GM23338 (cell line): ENCODE data around the gene PLEKHG2. TPM values are rescaled to one million over a fixed set of nuclear protein-coding genes. Genes with fewer than 3 reads are reported as not detected.
A peak's percentile ranks its signal among the peaks of the same experiment; 100 is the strongest.

ENCODE experiments used
- ATAC-seq: fragments of 200-7000 bp; cut with Tn5 transposase; 3 replicates; pipeline ENCODE4 v1.9.1; 2020
- DNase-seq: peaks from one replicate; pipeline ENCODE4 v3.0.0-alpha.2; 2015; ENCODE audit warnings: low spot score
- H2AFZ ChIP-seq: fragments of 200-600 bp; sonication (generic); 2 replicates; pipeline ENCODE4 v1.8.0; 2016; ENCODE audit warnings: antibody characterized with exemption, mild to moderate bottlenecking, moderate library complexity
- H3F3A ChIP-seq: fragments of 200-600 bp; sonication (generic); replicated peaks from 2 replicates; pipeline ENCODE4 v1.8.0; 2017; ENCODE audit warnings: antibody characterized with exemption, mixed run types, low read depth
- H3K27ac ChIP-seq: fragments of 200-600 bp; sonication (generic); 2 replicates; pipeline ENCODE4 v1.6.1; 2016; ENCODE audit warnings: low read depth
- H3K27me3 ChIP-seq: fragments of 200-600 bp; sonication (generic); 2 replicates; pipeline ENCODE4 v1.8.0; 2016; ENCODE audit warnings: mild to moderate bottlenecking, mixed run types, moderate library complexity; ENCODE audit not compliant: insufficient read depth
- H3K36me3 ChIP-seq: fragments of 200-600 bp; sonication (generic); 2 replicates; pipeline ENCODE4 v1.8.0; 2016; ENCODE audit warnings: mild to moderate bottlenecking; ENCODE audit not compliant: insufficient read depth
- H3K4me1 ChIP-seq: fragments of 200-600 bp; sonication (generic); 2 replicates; pipeline ENCODE4 v1.8.0; 2016; ENCODE audit warnings: mild to moderate bottlenecking, moderate library complexity; ENCODE audit not compliant: insufficient read depth
- H3K4me2 ChIP-seq: fragments of 200-600 bp; sonication (generic); 2 replicates; pipeline ENCODE4 v1.7.1; 2017; ENCODE audit warnings: mixed run types
- H3K4me3 ChIP-seq: fragments of 200-600 bp; sonication (generic); 2 replicates; pipeline ENCODE4 v1.6.1; 2016; ENCODE audit warnings: mixed run types
- H3K79me2 ChIP-seq: fragments of 200-600 bp; sonication (generic); replicated peaks from 2 replicates; pipeline ENCODE4 v1.8.0; 2017; ENCODE audit warnings: mild to moderate bottlenecking; ENCODE audit not compliant: insufficient read depth
- H3K9me2 ChIP-seq: fragments of 200-600 bp; sonication (generic); 2 replicates; pipeline ENCODE4 v1.8.0; 2017; ENCODE audit not compliant: insufficient read depth
- H4K20me1 ChIP-seq: fragments of 200-600 bp; sonication (generic); replicated peaks from 2 replicates; pipeline ENCODE4 v1.8.0; 2017; ENCODE audit warnings: mild to moderate bottlenecking; ENCODE audit not compliant: insufficient read depth
- H3K27ac Mint-ChIP-seq: 2 replicates; pipeline ENCODE4 v1.8.0; 2020; ENCODE audit warnings: inconsistent platforms, mild to moderate bottlenecking, moderate library complexity, mixed read lengths
- H3K27me3 Mint-ChIP-seq: 3 replicates; pipeline ENCODE4 v1.8.0; 2022; ENCODE audit warnings: low read depth, mild to moderate bottlenecking, moderate library complexity, mixed read lengths, inconsistent platforms; ENCODE audit not compliant: insufficient read depth, poor library complexity
- H3K36me3 Mint-ChIP-seq: 3 replicates; pipeline ENCODE4 v1.8.0; 2021; ENCODE audit warnings: low read depth, mild to moderate bottlenecking, inconsistent platforms, moderate library complexity, mixed read lengths
- H3K4me1 Mint-ChIP-seq: 3 replicates; pipeline ENCODE4 v1.8.0; 2020; ENCODE audit warnings: mild to moderate bottlenecking, inconsistent platforms, mixed read lengths
- H3K4me3 Mint-ChIP-seq: 3 replicates; pipeline ENCODE4 v1.8.0; 2021; ENCODE audit warnings: moderate library complexity, mild to moderate bottlenecking, inconsistent platforms, mixed read lengths
- H3K9me3 Mint-ChIP-seq: 3 replicates; pipeline ENCODE4 v1.8.0; 2020; ENCODE audit warnings: moderate library complexity, mild to moderate bottlenecking, inconsistent platforms, mixed read lengths
- CREB1 ChIP-seq: fragments of 250-450 bp; sonication (Bioruptor Pico); IDR thresholded peaks from 2 replicates; pipeline ENCODE4 v1.5.0; 2020; ENCODE audit warnings: low read depth, mild to moderate bottlenecking, moderate library complexity
- EZH2phosphoT487 ChIP-seq: fragments of 200-600 bp; sonication (generic); IDR thresholded peaks from one replicate; pipeline ENCODE4 v1.8.1; 2018; ENCODE audit warnings: antibody characterized with exemption; ENCODE audit not compliant: unreplicated experiment
- JUNB ChIP-seq: IDR thresholded peaks from one replicate; pipeline ENCODE4 v1.6.1; 2016; ENCODE audit warnings: antibody characterized with exemption; ENCODE audit not compliant: unreplicated experiment
- POLR2AphosphoS5 ChIP-seq: IDR thresholded peaks from 2 replicates; pipeline ENCODE4 v1.6.1; 2016; ENCODE audit warnings: antibody characterized with exemption, low read depth
- ZNF114 ChIP-seq: fragments of 250-450 bp; sonication (Bioruptor Pico); IDR thresholded peaks from 2 replicates; pipeline ENCODE4 v1.5.0; 2020; ENCODE audit warnings: mild to moderate bottlenecking, moderate library complexity
- ZNF331 ChIP-seq: fragments of 250-450 bp; sonication (Bioruptor Pico); IDR thresholded peaks from 2 replicates; pipeline ENCODE4 v1.5.0; 2020; ENCODE audit warnings: low read depth, mild to moderate bottlenecking, moderate library complexity
- polyA plus RNA-seq: library from polyadenylated mRNA; unstranded; fragments of >200 nt; fragmentation: Nextera tagmentation; extraction: Ambion mirVana; gene quantifications from 2 replicates; pipeline ENCODE4 v1.2.1, GENCODE V29; 2016
- total RNA-seq: library from RNA; depleted of rRNA; stranded (reverse); fragments of >200 nt; shearing (Covaris generic); gene quantifications from 2 replicates; pipeline ENCODE4 v1.2.3, GENCODE V29; 2014
- TF ChIP-seq, protein P1 (sequence below): fragments of 250-450 bp; sonication (Bioruptor Pico); IDR thresholded peaks from 2 replicates; pipeline ENCODE4 v1.5.0; 2020; ENCODE audit warnings: mild to moderate bottlenecking, moderate library complexity

PLEKHG2 gene
- total and polyA plus RNA-seq, 2 experiments from 2014 or later, result 15.5 to 41.3 TPM

DNA sequence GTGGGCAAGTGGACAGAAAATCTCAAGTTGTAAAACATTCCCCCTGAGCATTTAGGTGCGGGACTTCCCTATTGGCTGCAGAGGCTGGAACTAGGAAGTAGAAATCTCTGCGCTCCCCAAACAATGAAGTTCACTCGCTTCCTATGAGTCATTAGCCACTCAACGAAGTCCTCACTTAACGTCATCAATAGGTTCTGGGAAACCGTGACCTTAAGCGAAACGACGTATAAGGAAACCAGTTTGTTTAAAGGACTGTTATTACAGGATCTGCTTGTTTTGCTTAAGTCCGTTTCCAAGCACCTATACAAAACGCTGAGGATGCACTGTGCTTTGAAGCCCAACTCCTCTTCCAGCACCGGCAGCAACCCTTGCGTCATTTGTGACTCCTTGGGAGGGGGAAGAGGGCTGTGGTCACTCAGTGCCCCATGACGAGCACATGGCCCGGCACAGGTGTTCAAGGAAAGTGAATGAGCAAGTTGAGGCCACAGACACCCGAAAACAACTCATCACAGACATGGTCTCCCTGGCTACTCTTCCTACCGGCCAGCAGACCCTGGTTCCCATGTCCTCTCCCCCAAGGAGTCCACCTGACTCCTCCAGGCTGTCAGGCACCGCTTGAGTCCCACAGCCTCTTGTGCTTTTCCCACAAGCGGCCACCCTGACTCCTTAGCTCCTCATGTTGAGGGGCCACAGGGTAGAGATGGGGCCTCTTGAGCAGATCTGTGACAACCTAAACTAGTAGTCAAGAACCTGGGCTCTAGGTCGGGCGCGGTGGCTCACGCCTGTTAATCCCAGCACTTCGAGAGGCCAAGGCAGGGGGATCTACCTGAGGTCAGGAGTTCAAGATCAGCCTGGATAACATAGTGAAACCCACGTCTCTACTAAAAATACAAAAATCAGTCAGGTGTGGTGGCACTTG is 18.5 kb downstream of the PLEKHG2 start:
- peaks cover 23% of the 10 kb centered on the region for H4K20me1 ChIP-seq
- H3K4me3 ChIP-seq, result no peak overlapping the region
- H3K36me3 ChIP-seq, result peaks cover 34% of the 10 kb centered on the region
- ATAC-seq (peak; percentile 2), DNase-seq (peak; percentile 74)
- H3K27ac ChIP-seq, result peak overlapping the region; percentile 100
- H3K9me2 ChIP-seq, result no peaks in the 10 kb centered on the region
- Mint-ChIP-seq H3K4me1 (peaks cover 46% of the 10 kb centered on the region), H3K36me3 (peaks cover 58% of the 10 kb centered on the region), H3K9me3 (peaks cover 3% of the 10 kb centered on the region; the same call in 2 of the 3 replicates), H3K27ac (peak overlapping the region; percentile 88), H3K4me3 (no peak overlapping the region; the same call in 2 of the 3 replicates), H3K27me3 (peaks cover 45% of the 10 kb centered on the region)
- peaks cover 27% of the 10 kb centered on the region for H3K79me2 ChIP-seq
- H2AFZ ChIP-seq, result no peak overlapping the region
- H3K4me2 ChIP-seq, result peak overlapping the region; percentile 39; the same call in 1 of the 2 replicates
- H3K27me3 ChIP-seq, result no peaks in the 10 kb centered on the region
- H3K4me1 ChIP-seq, result peaks cover 36% of the 10 kb centered on the region
- TF ChIP-seq JUNB (no peak), POLR2AphosphoS5 (peak; percentile 55; the same call in 1 of the 2 replicates)
- peaks cover 59% of the 10 kb centered on the region for H3F3A ChIP-seq

DNA sequence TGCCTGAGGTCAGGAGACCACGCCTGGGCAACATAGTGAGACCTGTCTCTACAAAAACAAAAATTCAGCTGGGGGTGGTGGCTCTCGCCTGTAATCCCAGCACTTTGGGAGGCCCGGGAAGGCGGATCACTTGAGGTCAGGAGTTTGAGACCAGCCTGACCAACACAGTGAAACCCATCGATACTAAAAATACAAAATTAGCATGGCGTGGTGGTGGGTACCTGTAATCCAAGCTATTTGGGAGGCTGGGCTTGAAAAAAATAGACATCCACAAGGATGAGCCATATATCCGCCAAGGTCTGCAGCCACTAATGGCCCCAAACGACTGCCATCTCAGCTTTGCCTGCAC is 20.2 kb downstream of the PLEKHG2 start:
- H3K79me2 ChIP-seq, result peaks cover 27% of the 10 kb centered on the region
- Mint-ChIP-seq H3K9me3 (peaks cover 6% of the 10 kb centered on the region), H3K27ac (no peak overlapping the region), H3K4me1 (peaks cover 49% of the 10 kb centered on the region), H3K4me3 (peak overlapping the region; percentile 100; the same call in 2 of the 3 replicates), H3K36me3 (peaks cover 56% of the 10 kb centered on the region), H3K27me3 (peaks cover 62% of the 10 kb centered on the region)
- TF ChIP-seq EZH2phosphoT487 (no peak), CREB1 (CRISPR knock-in tag) (no peak), POLR2AphosphoS5 (peak; percentile 15; the same call in 1 of the 2 replicates), ZNF114 (no peak)
- H3K4me3 ChIP-seq, result no peak overlapping the region
- peaks cover 34% of the 10 kb centered on the region for H3K36me3 ChIP-seq
- H3K4me2 ChIP-seq, result no peak overlapping the region
- H3K27ac ChIP-seq, result peak overlapping the region; percentile 100
- H4K20me1 ChIP-seq, result peaks cover 23% of the 10 kb centered on the region
- no peak for DNase-seq
- ATAC-seq, result no peak
- peaks cover 38% of the 10 kb centered on the region for H3K4me1 ChIP-seq
- H3K27me3 ChIP-seq, result no peaks in the 10 kb centered on the region
- H3K9me2 ChIP-seq, result no peaks in the 10 kb centered on the region
- H3F3A ChIP-seq, result peaks cover 55% of the 10 kb centered on the region
- no peak overlapping the region for H2AFZ ChIP-seq

DNA sequence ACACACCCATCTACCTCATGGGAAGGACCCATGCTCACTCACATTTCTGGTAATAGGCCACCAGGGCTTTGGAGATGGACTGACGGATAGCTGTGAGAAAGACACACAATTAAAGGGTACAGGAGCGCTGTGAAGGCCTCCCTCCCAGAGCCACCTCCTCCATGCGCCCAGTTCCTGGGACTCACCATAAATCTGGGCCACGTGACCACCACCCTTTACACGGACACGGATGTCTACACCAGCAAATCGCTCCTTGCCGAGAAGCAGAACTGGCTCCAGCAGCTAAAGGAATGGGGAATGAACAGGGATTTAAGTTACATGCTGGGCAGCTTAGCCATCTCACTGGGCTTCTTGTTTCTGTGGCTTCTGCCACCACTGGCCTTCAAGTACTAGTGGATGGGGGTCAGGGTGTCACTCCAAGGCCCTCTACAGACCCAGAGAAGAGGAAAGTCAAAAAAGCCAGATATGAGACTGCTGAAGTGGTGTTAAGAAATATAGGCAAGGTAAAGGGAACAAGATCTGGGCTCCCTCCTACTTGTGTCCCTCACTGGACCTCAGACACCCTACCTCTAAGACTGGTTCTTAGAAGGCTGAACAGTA is 21.1 kb downstream of the PLEKHG2 start:
- Histone ChIP-seq H3K4me1 (peaks cover 32% of the 10 kb centered on the region), H3K27ac (peak overlapping the region; percentile 100), H3K4me2 (peak overlapping the region; percentile 100), H3K36me3 (peaks cover 34% of the 10 kb centered on the region), H4K20me1 (peaks cover 23% of the 10 kb centered on the region), H3F3A (peaks cover 49% of the 10 kb centered on the region), H2AFZ (no peak overlapping the region), H3K9me2 (no peaks in the 10 kb centered on the region), H3K27me3 (no peaks in the 10 kb centered on the region), H3K79me2 (peaks cover 27% of the 10 kb centered on the region), H3K4me3 (peak overlapping the region; percentile 100; the same call in 1 of the 2 replicates)
- no peak for DNase-seq
- H3K36me3 Mint-ChIP-seq, result peaks cover 56% of the 10 kb centered on the region
- H3K4me1 Mint-ChIP-seq, result peaks cover 47% of the 10 kb centered on the region
- peaks cover 54% of the 10 kb centered on the region for H3K27me3 Mint-ChIP-seq
- peaks cover 6% of the 10 kb centered on the region for H3K9me3 Mint-ChIP-seq
- H3K4me3 Mint-ChIP-seq, result peak overlapping the region; percentile 100
- peak overlapping the region; percentile 62 for H3K27ac Mint-ChIP-seq
- no peak for ATAC-seq
- no peak for TF ChIP-seq EZH2phosphoT487
- TF ChIP-seq CREB1 (CRISPR knock-in tag), result no peak
- no peak for TF ChIP-seq JUNB
- TF ChIP-seq, protein P1, sequence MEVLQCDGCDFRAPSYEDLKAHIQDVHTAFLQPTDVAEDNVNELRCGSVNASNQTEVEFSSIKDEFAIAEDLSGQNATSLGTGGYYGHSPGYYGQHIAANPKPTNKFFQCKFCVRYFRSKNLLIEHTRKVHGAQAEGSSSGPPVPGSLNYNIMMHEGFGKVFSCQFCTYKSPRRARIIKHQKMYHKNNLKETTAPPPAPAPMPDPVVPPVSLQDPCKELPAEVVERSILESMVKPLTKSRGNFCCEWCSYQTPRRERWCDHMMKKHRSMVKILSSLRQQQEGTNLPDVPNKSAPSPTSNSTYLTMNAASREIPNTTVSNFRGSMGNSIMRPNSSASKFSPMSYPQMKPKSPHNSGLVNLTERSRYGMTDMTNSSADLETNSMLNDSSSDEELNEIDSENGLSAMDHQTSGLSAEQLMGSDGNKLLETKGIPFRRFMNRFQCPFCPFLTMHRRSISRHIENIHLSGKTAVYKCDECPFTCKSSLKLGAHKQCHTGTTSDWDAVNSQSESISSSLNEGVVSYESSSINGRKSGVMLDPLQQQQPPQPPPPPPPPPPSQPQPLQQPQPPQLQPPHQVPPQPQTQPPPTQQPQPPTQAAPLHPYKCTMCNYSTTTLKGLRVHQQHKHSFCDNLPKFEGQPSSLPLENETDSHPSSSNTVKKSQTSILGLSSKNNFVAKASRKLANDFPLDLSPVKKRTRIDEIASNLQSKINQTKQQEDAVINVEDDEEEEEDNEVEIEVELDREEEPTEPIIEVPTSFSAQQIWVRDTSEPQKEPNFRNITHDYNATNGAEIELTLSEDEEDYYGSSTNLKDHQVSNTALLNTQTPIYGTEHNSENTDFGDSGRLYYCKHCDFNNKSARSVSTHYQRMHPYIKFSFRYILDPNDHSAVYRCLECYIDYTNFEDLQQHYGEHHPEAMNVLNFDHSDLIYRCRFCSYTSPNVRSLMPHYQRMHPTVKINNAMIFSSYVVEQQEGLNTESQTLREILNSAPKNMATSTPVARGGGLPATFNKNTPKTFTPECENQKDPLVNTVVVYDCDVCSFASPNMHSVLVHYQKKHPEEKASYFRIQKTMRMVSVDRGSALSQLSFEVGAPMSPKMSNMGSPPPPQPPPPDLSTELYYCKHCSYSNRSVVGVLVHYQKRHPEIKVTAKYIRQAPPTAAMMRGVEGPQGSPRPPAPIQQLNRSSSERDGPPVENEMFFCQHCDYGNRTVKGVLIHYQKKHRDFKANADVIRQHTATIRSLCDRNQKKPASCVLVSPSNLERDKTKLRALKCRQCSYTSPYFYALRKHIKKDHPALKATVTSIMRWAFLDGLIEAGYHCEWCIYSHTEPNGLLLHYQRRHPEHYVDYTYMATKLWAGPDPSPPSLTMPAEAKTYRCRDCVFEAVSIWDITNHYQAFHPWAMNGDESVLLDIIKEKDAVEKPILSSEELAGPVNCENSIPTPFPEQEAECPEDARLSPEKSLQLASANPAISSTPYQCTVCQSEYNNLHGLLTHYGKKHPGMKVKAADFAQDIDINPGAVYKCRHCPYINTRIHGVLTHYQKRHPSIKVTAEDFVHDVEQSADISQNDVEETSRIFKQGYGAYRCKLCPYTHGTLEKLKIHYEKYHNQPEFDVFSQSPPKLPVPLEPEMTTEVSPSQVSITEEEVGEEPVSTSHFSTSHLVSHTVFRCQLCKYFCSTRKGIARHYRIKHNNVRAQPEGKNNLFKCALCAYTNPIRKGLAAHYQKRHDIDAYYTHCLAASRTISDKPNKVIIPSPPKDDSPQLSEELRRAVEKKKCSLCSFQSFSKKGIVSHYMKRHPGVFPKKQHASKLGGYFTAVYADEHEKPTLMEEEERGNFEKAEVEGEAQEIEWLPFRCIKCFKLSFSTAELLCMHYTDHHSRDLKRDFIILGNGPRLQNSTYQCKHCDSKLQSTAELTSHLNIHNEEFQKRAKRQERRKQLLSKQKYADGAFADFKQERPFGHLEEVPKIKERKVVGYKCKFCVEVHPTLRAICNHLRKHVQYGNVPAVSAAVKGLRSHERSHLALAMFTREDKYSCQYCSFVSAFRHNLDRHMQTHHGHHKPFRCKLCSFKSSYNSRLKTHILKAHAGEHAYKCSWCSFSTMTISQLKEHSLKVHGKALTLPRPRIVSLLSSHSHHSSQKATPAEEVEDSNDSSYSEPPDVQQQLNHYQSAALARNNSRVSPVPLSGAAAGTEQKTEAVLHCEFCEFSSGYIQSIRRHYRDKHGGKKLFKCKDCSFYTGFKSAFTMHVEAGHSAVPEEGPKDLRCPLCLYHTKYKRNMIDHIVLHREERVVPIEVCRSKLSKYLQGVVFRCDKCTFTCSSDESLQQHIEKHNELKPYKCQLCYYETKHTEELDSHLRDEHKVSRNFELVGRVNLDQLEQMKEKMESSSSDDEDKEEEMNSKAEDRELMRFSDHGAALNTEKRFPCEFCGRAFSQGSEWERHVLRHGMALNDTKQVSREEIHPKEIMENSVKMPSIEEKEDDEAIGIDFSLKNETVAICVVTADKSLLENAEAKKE, result no peak
- no peak for TF ChIP-seq ZNF331 (CRISPR knock-in tag)
